Cerebellar nuclear complex (tissue), 1 donor: ENCODE results near the gene POMT2.
"Not testable (repeated sequence)": the region's sequence is repeated elsewhere in the genome, so short reads cannot be mapped to it uniquely, and the experiment has no call there.

Experiments
- DNase-seq, 2 experiments: peaks; one replicate each; lab custom pipeline; 2025; lab: John Stamatoyannopoulos, UW

Gene POMT2

DNA sequence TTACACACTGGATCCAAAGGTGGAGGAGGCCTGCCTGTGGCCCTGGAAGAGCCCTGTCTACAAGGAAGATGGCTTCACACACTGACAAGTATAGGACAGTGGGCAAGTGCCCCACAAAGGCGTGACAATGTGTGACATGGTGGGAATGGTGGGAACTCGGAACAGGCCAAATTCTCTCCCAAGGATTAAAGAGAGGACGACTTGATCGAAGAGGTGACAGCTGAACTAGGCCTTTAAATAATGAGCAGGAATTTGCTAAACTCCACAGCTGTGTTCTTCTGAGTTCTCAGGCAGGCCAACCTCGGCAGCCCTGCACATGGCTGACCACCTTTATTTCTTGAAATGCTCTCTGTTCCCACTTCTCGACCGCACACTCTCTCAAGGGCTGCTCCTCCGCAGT lies 23.8 kb downstream of the POMT2 start:
- no peak for DNase-seq

DNA sequence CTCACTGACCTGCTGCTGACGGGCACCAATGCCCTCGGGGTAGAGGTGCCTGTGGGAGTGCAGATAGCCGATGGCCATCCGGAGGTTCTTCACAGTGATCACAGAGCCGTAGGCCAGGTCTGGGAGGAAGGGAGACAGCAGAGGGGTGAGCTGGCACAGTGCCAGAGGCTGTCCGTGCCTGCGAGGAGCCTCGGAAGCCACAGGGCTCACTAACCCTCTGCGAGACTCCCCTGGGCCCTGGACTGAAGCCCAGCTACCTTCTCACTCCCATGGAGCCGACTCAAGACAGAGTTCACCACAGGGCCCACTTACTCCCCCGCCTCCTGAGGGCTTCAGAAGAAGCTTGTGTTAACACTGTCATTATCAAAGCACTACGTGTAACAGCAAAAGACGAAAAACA lies 24.5 kb downstream of the POMT2 start:
- DNase-seq = no peak

GRCh38 chr14:77290705-77291104 lies 30.0 kb downstream of the POMT2 start:
- no peak for DNase-seq

DNA sequence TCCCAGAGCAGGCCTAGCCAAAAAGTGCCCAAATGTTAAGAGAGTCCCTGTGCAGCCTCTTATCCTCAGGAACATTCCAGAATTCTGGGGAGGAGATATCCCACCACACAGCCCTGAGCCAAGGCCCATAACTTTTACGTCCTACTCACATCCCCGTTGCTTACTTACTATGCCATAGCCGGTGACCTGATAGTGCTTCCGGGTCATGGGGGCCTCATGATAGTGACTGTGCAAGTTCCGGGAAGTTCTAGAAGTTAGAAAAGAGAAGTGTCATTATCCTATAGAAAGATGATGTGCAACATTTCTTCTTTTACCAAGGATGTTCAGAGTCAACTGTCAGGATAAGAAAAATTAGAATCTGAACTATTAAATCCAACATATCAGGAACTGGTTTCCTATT lies 34.1 kb downstream of the POMT2 start:
- no peak for DNase-seq

DNA sequence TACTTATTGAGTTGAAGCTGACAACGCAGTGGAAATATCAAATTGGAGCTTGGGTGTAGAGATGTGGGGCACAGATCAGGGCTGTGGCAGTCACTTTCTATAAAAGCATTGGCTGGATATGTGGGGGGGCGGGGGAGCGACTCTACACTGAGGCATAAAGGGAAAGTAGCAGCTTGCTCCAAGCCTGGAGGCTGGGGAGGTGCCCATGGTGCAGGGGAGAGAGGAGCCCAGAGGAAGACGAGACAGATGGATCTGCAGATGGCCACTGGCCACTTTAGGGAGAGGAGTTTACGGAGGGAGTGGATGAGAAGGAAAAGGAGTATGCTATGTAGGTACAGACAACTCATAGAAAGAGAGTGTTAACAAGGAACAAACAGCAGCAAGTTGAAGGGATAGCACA lies 36.2 kb downstream of the POMT2 start:
- peak; percentile 50 to 84 for DNase-seq

GRCh38 chr14:77284066-77284465 lies 36.6 kb downstream of the POMT2 start:
- no peak for DNase-seq

DNA sequence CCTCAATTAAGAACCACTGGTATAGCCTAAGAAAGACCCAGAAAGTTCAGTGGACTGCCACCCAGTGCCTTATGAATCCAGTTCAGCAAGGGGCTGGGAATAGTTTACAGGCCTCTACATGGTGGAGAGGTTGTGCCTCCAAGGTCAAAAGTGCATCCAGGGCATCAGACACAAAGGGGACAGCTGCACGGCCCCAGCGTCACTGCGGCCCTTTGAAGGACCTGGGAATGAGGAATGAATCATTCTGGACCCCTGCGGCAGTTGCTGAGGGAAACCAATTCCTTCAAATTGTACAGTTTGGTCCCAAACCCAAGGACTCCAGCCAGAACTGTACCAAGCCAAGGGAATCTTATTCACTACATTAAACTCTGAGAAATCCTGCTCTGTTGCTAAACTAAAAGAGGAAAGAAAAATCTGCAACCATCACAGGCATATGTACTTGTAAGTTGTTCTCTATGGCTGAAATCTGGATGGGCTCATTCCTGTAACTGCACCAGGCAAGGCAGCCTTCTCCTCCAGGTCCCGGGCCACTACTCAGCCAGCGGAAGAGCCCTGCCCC lies 38.8 kb downstream of the POMT2 start:
- DNase-seq = no peak

- not testable (repeated sequence) for DNase-seq
Measured at GRCh38 chr14:77280921-77281320, 39.8 kb downstream of the POMT2 start.

DNA sequence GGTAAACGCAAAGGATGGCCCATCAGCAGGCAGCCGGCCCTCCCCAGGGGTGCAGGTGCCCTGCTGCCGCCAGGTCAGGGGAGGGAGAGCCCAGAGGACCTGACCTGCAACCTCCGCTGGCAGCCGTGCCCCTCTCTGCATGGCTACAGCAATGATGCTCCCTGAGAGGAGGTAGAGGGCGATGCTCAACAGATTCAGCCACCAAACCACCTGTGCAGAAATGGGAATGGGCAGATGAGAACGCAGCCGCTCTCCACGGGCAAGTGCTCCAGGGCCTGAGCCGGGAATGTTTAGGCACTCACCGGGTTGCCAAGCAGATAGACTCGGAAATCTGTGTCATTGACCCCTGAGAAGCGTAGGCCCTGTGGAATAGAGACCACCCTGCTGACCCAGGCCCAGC lies 41.0 kb downstream of the POMT2 start:
- DNase-seq = no peak

DNA sequence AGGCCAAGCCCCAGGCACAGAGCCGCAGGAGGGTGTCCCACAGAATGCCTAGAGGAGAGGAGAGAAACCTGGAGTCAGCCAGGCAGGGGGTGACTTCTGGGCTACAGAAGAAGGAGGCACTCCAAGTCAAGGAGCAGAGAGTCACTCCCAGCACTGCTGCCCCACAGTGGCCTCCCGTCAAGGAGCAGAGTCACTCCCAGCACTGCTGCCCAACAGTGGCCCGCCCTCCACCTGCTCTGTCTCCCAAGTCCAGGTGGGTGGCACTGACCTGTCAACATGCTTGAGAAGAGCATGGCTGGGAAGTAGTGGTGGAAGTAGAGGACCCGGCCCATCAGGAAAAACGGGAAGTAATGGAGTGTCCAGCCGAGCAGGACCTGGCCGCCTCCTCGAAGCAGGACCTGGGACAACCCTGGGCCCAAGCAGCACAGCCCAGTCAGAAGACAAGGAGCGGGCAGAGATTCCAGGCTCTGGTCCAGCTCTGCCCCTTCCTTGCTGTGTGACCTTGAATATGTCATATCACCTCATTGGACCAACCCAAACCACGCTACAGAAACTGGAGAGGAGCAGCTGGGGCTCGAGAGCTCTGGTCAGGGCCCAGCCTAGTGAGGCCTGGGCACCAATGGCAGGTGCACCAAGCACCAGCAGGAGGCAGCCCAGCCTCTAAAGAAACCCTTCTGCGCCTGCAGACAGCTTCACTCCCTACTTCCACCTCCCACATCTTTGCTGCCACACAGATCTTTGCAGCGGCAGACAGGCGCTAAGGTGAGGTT lies 42.0 kb downstream of the POMT2 start:
- no peak for DNase-seq

DNA sequence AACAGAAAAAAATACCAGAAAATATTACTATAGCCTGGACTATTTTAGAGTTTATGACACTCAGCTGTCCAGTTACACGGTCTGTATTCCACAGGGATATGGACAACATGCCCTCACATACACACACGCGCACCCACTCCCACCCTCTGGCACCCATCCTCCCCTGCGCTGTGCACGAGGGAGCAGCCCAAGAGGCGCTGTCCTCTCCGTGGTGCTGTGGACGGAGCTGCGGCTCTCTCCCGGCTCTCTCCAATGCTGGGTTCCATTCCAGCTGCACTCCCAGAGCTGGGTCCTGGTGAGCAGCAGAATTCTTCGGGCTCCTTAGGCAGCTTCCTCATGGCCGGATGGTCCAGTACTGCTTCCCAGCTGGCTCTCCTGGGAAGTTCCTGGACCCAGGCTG lies 43.7 kb downstream of the POMT2 start:
- DNase-seq = no peak

DNA sequence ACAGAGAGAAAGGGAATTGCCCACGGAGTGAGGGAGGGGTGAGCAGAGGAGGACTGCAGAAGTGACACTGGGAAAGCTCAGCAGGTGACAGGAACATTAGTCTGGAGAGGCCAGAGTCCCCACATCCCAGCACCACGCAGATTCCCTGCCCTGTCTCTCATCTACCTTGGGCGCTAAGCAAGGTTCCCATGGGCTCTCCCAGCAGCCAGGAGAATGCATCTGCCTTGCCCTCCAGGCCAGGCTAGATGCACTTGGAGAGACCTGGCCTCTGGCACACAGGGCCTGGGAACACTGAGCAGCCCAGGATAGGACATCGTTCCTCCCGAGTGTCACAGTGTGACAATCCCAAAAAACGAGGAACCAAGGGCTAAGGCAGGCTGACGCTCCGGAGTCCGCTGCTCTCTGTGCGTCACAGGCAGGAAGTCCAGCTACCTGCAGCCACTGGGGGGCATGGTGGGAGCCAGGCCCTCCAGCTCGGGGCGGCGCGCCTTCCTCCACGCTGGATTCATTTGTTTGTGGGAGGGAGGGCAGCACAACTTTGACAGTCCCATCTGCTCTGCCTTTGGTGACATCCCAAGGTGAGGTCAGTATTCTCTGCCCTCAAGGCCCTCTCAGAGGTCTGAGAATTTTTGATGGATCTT lies 44.3 kb downstream of the POMT2 start:
- no peak for DNase-seq

GRCh38 chr14:77275601-77276017 lies 45.1 kb downstream of the POMT2 start:
- DNase-seq = peak; percentile 54 to 69

GRCh38 chr14:77275041-77275580 lies 45.6 kb downstream of the POMT2 start:
- DNase-seq = peak; percentile 33 to 74

DNA sequence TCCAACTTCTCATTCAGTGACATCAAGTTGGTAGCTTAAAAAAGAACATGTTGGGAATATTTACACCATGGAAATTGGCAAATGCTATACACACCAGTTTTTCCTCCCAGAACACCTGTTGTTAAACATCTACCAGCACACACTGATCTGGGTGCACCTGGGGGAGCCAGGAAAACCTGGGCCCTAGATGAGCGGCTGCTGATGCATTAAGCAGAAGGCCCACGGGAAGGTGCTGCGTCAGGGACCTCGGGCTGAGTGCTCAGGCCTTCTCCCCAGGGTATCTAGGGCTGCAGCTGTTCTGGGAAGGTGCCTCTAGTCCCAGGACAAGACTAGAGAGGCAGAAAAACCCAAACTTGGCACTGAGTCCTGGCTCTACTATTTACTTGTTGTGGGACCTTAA lies 46.9 kb downstream of the POMT2 start:
- DNase-seq = no peak

DNA sequence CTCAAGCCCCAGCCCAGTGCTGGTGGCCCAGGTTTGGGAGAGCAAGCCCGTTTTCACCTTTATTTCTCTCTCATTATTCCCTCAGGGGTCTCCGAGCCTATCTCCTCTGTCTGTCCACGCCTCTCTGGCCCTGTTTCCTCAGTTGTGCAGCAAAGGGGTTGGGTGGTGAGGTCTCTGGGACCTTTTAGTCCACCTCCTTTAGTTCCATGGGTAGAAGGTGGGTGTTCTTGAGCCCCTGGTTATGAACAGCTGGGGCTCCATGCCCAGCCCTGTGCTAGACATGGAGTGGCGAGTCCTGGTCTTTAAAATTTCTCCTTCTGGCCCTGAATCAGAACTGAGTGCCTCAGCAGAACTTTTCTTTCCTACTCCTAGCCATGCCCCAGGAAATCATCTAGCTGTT lies 48.4 kb downstream of the POMT2 start:
- no peak for DNase-seq

DNA sequence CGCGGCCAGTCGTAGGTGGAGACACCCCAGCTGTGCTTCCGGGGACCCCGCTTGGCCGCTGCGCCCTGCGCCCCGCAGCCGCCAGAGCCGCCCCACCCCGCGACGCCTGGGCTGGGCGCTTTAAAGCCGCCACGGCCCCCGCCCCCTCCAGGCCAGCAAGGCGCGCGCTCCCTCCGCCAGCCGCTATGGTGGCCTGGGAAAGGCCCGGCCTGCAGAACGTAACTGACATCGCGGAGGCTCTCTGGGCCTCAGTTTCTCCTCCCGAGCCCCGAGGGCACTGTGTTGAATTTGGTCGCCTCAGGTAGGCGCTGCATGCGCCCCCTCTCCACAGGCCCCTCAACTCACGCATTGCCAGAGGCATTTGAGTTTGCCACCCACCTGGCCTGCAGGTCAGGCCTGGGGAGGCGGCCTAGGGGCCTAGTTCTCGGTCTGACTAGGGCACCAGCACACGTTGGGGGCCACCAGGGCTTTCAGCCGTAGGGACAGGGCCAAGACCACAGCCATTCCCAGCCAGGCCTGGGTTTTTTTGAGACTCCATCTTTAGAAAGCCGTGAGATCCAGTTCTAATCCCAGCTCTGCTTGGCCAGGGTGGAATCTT lies 49.5 kb downstream of the POMT2 start, which contains the start of gene NGB:
Gene NGB (minus strand): TSS at position 94 of the 598 bp plus-strand sequence. CDS start 269 bp downstream, outside the sequence.
- no peak for DNase-seq

DNA sequence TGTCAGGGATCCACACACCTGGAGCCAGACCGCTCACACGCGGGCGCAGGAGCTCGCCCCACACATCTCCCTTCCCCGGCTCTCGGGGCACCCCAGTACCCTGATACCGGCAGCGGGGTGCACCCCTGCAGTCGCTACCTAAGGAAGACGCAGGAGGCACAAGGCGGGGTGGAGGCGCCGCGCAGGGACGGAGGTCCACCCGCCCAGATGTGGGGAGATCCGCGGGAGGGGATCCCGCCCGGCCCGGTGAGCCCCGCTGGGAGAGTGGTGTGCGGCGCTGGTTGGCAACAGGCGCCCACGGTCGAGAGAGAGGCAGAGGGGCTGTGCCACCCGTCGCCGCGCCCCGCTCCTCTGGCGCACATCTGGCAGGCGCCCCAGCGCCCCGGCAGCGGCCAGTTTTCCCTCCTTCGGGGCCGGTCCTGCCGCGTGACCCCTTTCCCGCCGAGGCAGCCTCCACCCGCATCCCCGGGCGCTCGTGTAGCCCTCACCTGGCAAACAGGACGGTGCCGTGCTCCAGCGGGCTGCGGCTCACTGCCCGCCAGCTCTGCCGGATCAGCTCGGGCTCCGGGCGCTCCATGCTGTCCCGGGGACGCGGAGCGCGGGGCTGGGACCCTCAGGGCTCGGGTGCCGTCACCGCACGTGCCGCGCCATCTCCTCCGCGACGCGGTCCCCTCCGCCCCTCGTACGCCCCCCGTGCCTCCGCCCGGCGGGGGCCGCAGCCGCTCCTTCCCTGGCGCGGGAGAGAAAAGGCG lies 50.1 kb downstream of the POMT2 start:
- no peak for DNase-seq

- DNase-seq = no peak
Measured at GRCh38 chr14:77268989-77269600, 51.6 kb downstream of the POMT2 start.

DNA sequence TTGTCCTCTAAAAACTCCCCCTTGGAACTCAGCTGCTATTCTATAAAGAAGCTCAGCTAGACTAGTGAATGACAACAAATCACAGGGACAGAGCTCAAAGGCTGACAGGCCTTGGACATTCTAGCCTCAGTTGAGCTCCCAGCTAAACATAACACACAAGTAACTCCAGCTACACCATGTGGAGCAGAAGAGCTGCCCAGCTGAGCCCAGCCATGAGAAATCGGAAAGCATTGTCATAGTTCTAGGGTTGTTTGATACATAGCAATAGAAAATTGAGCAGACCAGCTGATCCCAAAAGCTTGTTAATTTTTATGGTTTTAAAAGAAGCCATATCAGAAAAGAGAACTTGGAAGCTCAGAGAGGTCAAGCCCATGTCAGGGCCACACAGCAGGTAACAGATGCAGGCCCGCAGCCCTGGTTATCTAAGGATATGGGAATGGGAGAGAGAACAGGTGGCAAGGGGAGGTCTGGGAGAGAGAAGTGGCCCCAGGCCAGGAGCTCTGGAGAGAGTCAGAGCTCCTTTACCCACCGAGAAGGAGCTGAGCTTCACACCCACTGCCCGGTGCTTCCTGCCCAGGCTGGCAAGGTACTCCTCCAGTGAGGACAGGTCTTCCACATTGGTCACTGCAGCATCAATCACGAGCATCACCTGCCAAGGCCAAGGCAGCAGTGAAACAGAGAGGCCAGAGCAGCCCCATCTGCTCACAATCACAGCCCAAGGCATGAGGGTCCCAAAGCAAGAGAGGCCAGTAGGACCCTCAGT lies 52.6 kb downstream of the POMT2 start:
- DNase-seq = no peak

DNA sequence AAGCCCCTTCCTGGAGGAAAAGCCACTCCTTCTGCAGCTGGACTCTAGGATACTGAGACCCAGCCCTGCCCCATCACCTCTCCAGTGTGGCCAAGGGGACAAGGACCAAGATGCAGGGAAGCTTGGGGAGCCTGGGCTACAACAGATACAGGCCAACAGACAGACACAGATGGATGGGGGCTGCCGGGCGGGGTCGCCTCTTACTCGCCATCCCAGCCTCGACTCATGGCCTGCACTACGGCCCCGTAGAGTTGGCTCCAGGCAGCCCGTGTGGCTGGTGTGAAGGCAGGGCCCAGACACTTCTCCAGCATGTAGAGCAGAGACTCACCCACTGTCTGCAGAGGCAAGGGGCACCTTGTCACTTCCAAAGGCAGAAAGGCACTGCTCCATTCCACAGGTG lies 54.3 kb downstream of the POMT2 start:
- DNase-seq = no peak
